HG02840 (cell line): ENCODE results near the gene TMED6.
"Not testable (repeated sequence)": the region's sequence is repeated elsewhere in the genome, so short reads cannot be mapped to it uniquely, and the experiment has no call there.

Source experiments
- ATAC-seq: cut with Tn5 transposase; IDR thresholded peaks from one replicate; pipeline ENCODE4 v1.9.1; 2021; ENCODE audit warnings: mild to moderate bottlenecking, moderate library complexity, moderate number of reproducible peaks; ENCODE audit not compliant: unreplicated experiment, low FRiP score

Gene TMED6

GRCh38 chr16:69307856-69308255, 43.7 kb downstream of the TMED6 start:
- ATAC-seq: no peak

GRCh38 chr16:69307091-69307490, 44.5 kb downstream of the TMED6 start:
- no peak for ATAC-seq

- ATAC-seq: no peak
Observed at GRCh38 chr16:69306031-69306430, 45.6 kb downstream of the TMED6 start.

GRCh38 chr16:69302301-69302700, 49.3 kb downstream of the TMED6 start:
- ATAC-seq: no peak

- no peak for ATAC-seq
Observed at GRCh38 chr16:69301861-69302260, 49.7 kb downstream of the TMED6 start.

- no peak for ATAC-seq
Observed at GRCh38 chr16:69301187-69301586, 50.4 kb downstream of the TMED6 start.

- no peak for ATAC-seq
Observed at GRCh38 chr16:69298261-69298660, 53.3 kb downstream of the TMED6 start.

- ATAC-seq: not testable (repeated sequence)
Observed at GRCh38 chr16:69296771-69297170, 54.8 kb downstream of the TMED6 start.

- ATAC-seq: no peak
Observed at GRCh38 chr16:69294051-69294450, 57.5 kb downstream of the TMED6 start.

- no peak for ATAC-seq
Observed at GRCh38 chr16:69293401-69293800, 58.2 kb downstream of the TMED6 start.
